ENCODE data around the gene ZNF407.
A peak's percentile ranks its signal among the peaks of the same experiment; 100 is the strongest.

Gene ZNF407

DNA sequence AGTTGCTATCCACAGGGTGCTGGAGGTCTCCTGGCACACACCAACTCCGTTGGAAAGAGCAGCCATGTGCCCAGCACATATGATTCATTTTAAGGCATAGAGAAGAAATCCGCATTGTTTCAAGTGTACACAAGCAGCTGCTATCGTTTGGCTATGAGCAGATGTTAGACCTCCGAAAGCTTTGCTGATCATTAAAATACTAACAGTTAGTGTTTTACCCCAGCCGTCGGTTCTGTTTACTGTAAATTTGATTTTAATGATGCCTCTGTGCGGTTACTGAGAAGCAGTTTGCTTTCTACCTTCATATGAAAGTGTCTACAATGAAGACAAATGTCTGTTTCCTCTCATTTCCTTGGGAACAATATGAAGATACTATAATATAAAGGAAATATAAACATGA lies 456.4 kb downstream of the ZNF407 start:
- no peak for DNase-seq (ENCODE audit: low read depth)

DNA sequence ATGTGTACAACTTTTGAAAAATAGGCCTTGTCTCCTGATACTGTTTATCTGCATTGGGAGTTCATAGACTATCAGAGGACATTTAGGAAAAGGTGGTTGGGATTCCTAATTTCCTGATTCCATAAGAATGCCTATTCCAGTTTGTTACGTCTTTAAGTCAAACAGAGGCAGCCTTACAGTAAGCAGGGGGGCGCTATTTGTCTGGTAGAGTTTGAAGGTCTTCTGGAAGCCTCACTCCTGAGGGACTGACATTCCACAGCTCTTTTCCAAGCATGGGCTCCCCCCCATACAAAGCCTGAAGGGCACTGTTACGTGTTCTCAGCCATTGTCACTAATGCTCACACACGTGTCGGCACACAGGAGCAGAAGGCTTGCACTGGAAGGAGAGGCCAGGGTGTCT lies 456.9 kb downstream of the ZNF407 start:
- DNase-seq (ENCODE audit: low read depth), result no peak

DNA sequence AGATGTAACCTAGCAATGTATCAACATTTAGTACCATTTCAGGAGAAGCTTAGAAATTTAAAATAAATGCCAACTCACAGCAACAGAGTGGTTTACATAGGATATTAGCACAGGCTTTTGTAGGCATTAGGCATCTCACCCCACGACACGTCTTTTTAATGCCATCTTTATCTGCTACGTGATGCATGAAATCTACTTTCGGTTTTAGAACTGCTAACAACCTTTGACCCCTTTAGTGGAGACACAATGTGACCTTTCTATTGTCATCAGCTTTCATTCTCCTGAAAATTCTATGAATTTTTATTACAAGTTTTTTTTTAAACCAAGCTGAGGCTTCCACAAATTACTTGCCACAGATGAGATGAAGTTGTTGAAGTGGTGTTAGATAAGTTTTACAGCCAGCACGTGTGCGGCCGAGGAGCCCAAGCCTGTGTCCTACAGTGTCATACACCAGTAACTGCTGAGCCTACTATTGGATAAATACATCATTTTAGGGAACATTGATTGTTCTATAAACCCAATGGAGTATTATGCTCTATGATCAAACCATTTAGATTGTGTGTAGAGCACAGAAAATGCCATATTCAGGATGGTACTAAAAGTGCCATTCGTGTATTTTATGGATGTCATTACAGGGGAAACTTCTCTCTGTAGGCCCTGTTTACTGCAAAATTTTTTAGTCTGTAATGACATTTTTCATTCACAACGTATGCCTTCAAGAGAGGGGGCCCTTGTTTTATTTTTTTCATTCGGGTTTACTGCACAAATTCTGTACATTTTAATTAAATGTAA lies 459.7 kb downstream of the ZNF407 start:
- DNase-seq (ENCODE audit: low read depth), result no peak

DNA sequence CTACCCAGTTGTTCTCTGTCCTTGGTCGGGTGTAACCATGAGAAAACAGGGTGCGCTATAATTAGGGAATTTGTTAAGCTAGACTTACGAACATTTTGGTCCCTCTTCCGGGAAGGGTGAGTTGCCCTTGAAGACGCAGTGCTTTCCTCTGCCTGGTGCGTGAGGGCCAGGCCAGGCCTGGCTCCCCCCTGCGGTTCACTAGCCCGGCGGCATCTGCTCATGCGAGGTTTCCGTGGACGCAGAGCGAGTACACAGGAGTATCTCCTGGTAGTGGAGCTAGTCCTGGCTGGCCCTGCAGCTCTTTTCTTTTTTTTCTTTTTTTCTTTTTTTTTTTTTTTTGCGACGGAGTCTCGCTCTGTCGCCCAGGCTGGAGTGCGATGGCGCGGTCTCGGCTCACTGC lies 462.5 kb downstream of the ZNF407 start:
- no peak for DNase-seq (ENCODE audit: low read depth)

DNA sequence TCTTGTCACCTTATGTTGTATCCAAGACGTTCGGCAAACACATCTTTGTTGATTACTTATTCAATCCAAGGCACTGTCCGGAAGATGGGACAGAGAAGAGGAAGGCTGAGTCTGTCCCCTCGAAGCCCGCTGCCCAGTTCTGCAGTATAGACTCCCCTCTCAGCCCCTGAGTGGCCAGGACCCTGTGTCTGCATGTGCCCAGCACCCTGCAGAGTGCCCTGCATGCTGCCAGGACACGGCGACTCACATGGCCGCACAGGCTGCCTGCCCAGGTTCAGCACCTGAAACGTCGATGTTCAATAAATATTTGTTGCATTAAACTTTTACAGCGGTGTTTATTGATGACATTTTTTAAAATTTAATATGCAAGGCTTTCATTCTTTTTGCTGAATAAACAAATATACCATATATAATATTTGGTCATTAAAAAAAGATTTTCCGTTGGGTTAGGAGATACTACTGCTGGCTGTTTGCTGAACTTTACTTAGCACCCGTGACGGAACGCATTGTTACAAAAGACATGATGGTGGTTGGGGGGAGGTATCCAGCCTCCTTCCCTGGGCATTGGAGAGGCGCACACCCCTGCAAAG lies 464.7 kb downstream of the ZNF407 start:
- no peak for DNase-seq (ENCODE audit: low read depth)

DNA sequence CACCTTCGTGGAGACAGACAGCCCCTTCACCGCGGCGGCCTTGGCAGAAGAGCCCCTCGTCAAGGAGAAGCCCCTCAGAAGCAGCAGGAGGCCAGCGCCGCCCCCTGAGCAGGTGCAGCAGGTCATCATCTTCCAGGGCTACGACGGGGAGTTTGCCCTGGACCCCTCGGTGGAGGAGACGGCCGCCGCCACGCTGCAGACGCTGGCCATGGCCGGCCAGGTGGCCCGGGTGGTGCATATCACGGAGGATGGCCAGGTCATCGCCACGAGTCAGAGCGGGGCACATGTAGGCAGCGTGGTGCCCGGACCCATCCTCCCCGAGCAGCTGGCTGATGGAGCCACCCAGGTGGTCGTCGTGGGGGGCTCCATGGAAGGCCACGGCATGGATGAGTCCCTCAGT lies 465.5 kb downstream of the ZNF407 start:
- DNase-seq (ENCODE audit: low read depth), result no peak

DNA sequence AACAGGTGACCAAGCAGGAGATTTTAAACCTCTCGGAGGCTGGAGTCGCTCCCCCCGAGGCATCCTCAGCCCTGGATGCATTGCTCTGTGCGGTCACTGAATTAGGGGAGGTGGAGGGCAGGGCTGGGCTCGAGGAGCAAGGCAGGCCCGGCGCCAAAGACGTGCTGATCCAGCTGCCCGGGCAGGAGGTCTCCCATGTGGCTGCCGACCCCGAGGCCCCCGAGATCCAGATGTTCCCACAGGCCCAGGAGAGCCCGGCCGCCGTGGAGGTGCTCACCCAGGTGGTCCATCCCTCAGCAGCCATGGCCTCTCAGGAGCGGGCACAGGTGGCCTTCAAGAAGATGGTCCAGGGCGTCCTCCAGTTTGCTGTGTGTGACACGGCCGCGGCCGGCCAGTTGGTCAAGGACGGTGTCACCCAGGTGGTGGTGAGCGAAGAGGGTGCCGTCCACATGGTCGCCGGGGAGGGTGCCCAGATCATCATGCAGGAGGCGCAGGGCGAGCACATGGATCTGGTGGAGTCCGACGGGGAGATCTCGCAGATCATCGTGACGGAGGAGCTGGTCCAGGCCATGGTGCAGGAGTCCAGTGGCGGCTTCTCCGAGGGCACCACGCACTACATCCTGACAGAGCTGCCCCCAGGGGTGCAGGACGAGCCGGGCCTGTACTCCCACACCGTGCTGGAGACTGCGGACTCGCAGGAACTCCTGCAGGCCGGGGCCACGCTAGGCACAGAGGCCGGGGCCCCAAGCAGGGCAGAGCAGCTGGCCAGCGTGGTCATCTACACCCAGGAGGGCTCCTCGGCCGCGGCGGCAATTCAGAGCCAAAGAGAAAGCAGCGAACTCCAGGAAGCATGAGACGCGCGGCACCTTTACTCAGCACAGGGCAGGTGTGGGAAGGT lies 466.2 kb downstream of the ZNF407 start:
- DNase-seq (ENCODE audit: low read depth), result no peak

DNA sequence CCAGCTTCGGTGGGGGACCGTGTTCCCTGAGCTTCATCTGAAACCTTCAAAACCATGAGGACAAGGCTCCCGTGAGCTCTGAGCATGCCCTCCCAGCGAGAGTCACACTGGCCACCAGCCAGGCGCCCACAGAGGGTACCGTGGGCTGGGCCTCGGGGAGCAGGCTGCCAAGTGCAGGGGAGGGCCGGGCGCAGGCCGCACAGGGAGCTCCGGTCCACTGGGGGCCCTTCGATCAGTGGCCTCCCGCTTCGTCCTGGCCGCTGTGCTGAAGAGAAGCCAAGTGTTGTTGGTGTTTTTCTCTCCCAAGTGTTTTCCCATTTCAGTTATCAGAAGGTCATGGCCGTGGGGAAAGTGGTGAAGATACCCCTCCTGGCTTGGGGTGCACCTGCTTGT lies 466.8 kb downstream of the ZNF407 start:
- no peak for DNase-seq (ENCODE audit: low read depth)

DNA sequence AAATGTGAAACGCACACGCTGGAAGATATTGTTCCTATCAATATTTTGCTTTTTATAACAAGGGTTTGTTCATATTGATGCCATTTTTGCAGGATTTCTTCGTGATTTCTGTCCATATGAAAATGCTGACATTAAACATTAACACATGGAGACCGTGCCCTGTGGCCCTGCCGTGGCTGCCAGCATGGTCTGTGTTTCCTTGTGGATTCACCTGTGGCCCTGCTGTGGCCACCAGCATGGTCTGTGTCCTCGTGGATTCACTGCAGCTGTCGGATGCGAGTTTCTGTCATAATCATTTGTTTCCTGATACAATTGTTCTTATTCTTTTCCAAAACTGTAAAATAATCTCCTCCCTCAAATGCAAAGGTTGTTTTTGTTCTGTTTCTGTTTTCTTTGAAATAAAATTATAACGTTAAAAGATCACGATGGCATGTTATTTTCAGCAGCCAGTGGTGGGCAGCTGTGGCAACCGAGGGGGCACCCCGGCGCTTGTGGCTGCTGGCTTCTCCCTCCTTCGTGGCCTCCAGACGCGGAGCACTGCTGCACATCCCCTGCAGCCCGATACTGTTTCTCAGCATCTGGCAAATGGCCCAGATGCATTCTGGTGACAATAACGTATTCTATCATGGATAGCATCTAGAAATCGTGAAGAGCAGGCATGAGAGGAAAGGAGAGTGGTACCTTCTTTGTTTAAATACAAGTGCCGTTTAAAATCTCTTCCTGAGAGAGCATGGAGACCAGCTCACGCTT lies 467.8 kb downstream of the ZNF407 start:
- no peak for DNase-seq (ENCODE audit: low read depth)

DNA sequence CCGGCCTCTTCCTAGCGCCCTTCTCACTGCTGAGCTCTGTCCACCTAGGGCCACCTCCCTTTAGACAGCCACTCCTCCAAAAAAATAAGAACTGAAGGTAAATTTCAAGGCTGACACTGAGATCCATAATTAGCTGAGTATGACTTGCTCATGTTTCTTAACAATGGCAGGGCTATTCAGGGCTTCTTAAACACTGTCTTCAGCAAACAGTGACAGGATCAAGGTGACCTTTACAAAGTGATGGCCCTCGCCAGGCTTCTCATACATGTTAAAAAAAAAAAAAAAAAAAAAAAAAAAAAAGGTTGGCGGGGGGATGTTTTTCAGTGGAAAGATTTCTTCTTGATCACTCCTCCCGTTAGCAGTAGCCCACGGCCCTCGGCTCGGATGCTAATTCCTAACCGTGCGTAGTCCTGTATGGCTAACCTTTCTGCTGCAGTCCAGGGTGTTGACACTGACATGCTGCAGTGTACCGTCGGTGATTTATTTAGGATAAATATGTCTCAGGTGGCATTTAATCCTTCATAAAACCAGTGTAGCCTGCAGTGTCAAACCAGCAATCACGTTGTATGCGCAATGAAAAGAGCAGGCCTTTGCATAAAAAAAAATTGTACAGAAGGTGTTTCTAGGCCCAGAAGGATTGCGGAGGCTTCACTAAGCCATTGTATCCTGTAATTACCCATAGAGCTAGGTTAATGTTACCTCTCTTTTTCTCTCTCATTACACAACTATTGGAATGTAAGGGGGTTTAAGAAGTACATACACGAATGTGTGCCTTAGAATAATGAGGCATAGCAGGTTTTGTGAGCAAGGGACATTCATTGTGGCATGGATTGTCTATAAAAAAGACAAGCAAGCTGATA lies 468.6 kb downstream of the ZNF407 start:
- no peak for DNase-seq (ENCODE audit: low read depth)

DNA sequence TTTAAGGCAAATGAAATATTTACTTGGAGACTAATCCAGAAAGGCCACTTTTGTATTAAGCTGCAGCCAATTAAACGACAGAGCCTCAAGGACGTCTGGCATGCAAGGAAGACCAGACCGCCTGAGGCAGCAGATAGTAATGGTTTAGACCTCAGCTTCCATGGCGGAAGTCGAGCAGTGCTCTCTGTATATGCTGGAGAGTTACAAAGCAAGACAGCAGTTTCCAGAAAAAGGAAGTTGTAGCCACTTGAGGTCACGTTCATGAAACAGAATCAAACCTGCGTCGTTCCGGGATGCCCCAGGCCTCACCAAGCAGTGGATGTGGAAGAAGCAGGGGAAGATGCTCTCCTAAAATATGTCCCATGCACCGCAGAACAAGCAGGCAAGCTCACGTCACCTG lies 469.3 kb downstream of the ZNF407 start:
- no peak for DNase-seq (ENCODE audit: low read depth)

DNA sequence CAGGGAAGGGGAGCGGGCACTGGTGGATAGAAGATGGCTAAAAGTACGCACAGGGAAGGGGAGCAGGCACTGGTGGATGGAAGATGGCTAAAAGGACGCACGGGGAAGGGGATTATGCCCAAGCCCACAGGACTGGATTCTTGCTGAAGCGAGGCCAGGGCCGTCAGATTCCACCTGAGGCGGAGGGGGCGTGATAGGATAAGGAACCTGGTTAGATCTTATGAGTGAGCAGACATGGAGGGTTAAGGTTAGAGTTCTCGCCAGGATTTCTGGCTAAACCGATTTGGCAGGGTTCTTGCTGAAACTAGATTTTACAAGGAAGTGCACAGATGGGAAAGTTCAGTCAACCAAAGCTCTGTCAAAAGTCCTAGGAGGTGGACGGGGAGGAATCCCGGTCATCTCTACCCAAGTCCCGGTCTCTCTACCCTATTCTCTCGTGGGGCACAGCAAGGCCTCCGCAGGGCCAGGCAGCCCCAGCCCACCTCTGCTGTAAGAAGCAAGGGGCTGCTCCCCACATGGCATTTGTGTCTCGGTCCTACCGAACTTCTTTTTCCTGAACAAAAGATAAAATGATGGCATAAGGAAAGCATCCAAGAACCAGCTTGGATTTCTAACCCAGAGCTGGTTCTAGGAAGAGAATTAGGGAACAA lies 470.5 kb downstream of the ZNF407 start:
- no peak for DNase-seq (ENCODE audit: low read depth)

DNA sequence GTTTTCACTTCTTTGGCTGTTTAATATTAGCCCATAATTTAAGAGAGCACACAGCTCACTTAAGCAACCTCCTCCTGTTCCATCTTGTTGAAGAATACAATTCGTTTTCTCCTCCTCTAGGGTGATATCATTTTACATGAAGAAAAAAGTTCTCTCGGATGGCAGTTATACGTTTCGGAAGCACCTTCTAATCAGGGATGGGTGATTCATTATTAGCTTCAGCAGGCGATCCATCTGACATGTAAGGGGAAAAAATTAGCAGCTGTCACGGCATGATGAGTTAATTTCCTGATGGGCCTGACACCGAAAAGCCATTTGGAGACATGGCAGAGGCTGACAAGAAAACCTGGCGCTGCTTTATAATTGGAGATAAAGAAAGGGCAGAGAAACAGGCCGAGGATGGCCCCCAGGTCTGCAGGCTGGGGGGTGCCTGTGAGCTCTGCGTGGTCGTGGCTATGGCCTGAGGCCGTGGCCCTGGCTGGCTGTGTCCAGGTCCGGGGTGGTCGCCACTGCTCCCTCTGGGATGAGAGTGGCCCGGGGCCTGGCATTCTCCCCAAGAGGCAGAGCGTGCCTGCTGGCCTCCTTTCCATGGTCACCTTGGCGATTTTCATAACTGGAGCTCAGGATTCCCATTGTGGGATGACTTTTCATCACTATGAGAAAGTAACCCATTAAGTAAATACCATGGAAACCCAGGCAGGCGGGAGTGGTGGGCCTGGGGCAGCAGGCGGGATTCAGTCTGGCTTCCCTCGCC lies 471.2 kb downstream of the ZNF407 start:
- DNase-seq (ENCODE audit: low read depth), result no peak

DNA sequence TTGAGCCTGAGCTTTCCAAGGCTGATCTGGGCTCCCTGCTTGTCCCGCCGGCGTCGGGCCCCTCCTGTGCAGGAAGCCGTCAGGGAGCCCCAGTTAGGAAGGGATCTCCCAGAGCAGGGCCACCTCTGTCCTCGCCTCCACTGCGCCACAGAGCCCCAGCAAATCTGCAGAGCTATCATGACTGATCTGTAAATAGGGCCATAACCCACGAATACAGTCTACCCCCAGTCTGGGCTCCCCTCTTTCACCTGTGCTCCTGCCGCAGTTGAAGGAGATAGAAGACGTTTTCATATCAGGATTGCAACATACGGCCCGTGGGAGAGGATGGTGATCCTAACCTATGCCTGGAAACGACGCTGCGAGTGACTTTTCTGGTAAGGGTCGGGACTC lies 472.6 kb downstream of the ZNF407 start:
- no peak for DNase-seq (ENCODE audit: low read depth)

DNA sequence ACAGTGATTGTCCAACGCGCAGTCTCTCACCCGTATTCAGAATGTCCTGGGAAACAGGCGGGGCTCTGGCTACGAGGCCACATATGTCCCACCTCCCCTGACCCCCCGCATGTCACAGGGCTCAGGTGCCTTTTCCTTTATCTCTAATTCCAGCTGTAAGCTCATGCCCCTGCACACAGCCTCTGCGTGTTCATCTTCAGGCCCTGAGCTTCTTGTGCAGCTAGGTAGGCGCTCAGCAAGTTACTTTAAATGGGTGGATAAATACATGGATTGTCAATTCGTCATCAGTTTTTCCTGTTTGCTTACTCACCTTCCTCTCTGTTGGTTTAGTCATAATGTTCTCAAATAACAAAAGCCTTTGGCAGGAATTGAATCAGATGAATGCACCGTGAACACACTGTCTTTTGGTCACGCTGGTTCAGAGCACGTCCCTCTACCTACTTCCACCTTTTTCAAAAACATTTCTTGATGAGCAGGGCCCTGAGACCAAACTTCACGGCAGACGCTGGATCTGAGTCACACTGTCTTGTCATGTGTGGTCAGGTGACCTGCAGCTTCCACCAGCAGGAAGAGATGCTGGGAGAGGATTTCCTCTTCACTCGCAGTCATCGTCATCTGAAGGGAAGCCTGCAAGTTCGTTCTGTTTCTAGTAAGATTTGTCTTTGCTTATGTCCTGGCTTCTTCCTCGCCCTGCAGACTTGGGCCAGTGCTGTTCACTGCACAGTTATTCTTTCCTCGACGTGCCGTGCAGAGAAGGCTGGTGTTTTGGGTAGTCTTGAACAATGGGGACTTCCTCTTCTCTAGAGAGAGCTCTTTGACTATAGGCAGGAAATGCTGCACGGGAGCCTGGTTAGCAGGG lies 473.2 kb downstream of the ZNF407 start:
- peak; percentile 49 for DNase-seq (ENCODE audit: low read depth)

DNA sequence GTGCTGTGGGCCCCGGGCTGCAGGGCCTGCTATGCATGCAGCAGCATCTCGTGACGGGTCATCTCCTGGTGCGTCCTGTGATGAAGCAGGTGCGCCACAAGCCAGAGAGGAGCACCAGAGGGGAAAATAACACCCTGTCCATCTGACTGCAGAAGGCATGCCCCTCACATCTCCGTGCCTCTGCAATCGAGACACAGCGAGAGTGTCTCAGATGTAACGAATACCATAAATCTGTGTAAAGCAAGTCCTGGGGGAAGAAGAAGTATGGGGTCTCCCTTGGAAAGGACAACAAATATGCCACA lies 473.8 kb downstream of the ZNF407 start:
- no peak for DNase-seq (ENCODE audit: low read depth)

DNA sequence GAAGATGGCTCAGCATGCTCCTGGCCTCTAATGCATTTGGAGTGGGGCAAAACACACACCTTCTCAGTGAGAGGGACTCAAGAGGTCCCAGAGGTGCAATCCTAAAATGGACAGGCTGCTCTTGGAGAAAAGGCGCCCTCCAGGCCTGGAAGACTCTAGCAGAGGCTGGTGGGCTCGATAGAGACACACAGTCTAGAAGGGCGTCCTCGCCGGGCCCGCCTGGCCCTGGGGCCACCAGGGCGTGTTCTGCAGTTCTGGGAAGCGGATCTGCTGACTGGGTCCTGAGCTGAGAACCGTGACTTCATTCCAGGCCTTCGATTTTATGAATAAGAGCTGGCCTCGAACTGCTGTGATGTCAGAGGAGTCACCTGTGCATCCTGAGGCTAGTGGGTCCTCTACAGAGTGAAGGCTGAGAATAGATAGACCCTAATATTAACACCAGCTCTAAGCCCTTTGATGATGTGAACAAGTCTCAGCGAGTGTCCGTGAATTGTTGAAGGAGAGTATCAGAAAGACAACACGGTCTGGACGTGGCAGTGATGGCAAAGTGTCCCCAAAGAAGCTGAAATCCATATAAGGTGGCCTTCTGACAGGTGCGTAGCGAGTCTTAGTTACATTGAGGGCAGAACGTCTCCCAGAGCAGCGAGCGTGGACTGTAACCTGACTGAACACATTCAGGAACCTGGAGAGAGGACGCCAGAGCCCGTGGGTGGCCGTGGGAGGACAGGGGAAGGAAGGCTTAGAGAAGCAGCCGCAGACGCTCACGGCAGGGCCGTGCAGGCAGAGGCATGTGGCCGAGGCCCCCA lies 474.4 kb downstream of the ZNF407 start:
- DNase-seq (ENCODE audit: low read depth), result no peak

DNA sequence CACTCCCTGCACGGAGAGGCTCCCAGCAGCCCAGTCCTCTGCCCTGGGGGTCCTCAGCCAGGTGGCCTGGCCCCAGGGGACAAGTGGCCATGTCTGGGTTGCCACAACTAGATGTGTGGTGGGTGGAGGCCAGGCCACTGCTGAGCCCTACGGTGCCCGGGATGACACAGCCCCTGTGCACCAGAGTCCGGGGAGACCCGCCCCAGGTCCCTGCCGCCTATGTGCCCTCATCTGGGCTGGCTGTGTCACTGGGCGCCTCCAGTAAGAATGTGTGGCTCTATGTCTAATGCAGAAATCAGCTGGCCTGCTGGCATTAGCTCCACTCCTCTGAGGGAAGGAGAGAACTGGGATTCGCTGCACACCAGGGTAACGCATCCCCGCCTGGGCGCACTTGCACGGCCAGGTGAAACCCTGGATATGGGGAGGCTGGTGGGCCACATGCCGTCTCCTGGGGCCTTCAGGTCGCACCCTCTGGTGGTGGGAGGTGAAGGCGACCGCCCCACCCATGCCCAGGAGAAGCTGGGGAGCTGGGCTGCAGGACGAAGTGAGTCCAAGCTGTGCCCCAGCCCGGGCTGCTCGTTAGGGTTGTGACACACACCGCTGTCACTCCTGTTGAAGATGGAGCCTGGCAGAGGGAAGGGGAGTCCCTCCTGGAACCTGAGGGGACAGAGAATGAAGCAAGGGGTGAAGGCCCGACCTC lies 475.2 kb downstream of the ZNF407 start:
- no peak for DNase-seq (ENCODE audit: low read depth)
